ENCODE data around the gene CD209.

CD209 gene

DNA sequence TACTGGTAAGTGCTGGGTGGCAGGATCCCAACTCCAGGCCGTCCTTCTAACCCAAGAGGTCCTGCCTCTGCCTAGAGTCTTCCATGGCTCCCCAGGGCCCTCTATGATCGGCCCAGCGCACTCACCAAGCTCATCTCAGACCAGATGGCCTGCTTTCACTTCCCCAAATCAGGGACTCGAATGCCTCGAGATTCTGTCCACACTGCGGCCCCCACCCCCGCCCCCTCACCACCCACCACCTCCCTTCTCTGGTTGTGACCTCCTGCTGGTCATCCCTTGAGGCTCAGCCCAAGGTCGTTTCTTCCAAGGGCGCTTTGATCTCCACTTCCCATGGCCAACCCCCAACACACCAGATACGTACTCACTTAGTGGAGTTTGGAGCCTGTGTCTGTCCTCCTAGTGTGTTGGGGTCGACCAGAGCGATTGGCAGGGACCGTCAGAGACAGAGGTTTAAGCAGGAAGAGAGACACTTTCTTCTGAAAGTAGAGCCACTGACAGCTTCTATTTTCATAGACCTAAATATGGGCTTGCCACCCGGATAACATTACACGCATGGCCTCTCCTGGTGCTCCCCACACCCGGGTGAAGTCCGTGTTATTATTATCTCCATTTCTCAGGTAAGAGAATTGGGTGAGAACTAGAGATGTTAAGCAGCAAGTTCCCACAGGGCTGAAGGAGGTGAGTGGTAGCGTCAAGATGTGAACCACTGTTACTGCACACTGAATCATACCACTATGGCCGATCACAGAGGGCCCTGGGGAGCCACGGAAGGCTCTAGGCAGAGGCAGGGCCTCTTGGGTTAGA, 45.5 kb downstream of the CD209 start, which contains the start of gene FCER2:
TSS of gene FCER2 (minus strand) at position 478 of the 804 bp plus-strand sequence. CDS start 2,371 bp downstream, outside the sequence.
- no peak for DNase-seq

DNA sequence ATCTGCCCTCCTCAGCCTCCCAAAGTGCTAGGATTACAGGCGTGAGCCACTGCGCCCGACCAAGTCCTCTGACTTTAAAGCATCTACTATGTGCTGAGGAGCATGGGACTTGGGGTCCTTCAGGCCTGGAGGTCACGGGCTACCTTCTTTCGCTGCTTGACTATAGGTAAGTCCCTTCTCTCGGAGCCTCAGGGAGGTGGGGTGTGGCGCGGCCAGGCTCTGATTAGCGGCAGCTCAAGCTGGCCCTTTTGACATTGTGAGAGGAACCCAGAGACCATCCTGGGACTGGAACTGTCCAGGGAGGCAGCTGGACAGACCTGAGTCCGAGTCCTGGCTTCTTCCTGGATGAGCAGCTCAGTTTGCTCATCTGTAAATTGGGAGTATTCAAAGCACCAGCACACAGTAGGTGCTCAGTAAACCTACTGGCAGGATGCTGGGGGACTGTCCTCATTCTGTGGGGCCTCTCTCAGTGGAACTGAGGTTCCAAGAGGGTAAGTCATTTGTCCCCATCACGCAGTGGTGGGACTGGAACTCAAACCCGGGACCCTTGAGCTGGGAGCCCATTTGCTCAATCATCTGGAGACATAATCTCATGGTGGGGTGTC, 46.2 kb downstream of the CD209 start:
- no peak for DNase-seq

DNA sequence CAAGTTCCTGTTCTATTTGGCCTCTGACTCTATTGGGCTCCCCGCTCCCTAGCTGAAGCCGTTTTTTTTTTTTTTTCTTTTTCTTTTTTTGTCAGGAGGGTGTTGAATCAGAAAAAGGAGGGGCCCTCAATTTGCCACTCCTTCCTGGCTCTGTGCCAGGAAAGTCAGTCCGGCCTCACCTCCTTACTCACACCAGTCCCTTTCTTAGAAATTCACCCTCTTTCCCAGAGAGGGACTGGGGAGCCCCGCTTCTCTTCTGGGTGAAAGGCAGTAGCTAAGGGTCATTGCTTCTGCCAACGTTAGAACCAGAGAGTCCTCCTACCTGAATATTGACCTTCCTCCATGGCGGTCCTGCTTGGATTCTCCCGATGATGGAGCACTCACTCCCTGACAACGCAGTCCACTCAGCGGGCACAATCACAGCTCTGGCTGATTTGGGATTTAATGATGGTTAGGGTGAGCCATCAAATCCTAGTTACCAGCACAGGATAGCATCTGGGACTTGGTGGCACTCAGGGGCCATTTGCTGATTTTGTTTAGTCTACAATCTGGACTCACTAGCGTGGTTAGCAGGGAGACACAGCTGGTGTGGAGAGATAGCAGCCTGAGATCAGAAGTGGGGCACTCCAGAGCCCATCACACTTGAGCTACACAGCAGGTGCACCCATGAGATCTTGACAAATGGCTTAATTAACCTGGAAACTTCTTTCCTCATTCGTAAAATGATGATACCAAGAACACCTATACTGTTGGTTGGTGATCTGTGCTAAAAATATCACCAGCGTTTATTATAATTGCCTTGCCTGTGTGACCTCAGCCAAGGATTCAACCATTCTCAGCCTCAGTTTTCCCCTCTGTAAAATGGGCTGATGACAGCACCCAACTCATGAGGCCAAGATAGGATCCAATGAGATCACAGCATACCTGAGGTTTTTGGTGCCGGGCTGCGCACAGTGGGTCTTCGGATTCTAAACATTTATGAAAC, 47.6 kb downstream of the CD209 start:
- no peak for DNase-seq

DNA sequence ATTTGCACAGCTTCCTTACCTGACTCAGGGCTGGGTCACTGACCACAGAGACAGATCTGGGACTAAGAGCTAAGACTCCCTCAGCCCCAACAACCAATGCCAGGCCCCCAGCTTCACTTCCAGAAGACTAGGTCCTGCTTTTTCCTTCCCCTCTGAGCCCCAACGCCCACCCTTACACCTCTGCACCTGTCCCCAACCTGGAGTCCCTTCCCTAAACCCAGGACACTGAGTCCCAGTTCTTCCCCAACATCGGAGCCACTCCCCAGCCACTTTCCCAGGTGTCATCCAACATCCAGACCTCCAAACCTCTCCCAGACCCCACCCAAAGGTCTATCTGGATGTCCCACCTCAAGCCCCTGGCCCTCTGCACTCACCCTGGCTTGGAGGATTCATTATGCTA, 48.3 kb downstream of the CD209 start:
- no peak for DNase-seq

DNA sequence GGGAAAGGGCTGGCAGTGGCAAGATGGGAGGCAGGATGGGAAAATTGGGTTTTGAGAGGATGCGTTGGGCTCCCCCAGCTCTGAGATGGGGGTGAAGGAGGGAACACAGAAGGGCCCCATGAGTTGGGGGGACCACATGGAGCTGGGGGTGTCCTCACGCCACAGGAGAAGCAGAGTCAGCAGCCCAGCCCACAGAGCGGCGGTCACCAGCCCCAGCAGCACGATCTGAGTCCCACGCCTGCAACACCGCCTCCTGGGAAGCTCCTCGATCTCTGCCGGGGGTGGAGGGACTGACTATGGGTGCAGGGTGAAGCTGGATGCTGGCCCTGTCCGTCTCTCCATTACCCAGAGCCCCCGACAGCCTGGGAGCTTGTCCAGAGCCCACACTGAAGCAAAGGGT, 48.8 kb downstream of the CD209 start:
- no peak for DNase-seq

DNA sequence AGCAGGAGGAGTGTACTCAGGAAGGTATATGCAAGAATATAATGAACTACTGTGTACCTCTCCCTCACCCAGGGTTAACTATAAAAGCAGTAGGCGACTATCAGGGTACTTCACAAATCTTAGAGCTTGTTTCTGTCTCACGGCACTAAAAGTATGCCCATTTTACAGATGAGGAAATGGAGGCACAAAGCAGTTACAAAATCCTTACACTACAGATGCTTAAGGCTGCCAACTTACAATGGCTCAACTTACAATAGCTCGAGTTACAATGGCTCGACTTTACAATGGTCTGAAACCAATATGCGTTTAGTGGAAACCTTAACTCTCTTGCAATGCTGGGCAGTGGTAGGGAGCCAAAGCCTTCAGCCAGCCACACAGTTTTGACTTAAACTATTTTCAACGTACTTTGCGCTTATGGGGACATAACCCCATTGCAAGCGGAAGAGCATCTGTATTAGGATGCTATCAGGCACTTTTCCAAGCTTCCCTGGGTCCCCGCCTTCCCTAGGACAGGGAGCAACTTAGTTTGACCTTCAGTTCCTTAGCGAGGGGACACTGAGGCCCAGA, 49.5 kb downstream of the CD209 start:
- DNase-seq = no peak

DNA sequence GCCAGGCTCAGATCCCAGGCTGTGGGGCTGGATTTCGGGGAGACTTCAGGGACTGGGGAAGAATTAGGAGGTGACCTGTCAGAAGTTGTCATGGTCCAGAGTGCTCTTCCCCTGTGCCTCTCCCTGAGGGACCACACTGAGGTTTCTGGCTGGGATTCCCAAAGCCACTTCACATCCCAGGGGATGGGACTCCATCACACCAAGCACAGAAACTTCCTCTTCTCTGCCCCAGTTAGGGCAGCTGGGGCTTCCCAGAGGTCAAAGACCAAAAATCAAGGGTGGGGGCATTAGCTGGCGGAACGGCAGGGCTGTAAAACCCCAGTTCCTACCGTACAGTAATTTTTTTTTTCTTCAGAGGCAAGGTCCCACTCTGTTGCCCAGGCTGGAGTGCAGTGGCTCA, 52.8 kb downstream of the CD209 start:
- DNase-seq = no peak

DNA sequence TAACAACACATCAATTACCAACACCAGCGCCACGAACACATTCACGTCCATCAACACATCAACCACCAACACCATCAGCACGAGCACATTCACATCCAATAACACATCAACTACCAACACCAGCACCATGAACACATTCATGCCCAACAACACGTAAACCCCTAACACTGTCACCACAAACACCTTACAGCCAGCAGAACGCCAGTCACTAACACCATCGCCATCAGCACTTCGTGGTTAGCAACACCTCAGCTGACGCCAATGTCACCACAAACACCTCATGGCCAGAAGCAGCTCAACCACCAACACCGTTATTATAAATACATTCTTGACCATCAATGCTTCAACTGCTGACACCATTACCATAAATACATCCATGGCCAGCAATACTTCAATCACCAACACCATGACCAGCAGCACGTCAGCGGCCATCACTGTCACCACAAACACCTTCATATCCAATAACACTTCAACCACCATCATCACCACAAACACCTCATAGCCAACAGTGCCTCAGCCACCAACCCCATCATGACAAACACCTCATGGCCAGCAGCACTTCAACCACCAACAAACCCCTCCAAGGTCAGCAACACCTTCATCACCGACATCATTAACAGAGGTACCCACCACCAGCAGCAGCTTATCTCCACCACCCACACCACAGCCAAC, 54.8 kb downstream of the CD209 start:
- no peak for DNase-seq

DNA sequence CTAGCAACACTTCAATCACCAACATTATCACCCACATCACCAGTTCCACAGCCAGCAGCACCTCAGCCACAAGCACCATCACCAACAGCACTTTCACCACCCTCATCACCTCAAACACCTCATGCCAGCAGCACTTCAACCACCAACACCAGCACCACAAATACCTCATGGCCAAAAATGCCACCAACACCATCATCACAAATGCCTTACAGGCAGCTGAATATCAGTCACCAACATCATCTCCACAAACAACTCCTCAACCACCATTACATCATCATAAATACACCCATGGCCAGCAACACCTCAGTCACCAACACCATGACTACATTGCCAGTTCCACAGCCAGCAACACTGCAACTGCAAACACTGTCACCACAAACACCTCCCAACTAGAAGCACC, 55.8 kb downstream of the CD209 start:
- no peak for DNase-seq

DNA sequence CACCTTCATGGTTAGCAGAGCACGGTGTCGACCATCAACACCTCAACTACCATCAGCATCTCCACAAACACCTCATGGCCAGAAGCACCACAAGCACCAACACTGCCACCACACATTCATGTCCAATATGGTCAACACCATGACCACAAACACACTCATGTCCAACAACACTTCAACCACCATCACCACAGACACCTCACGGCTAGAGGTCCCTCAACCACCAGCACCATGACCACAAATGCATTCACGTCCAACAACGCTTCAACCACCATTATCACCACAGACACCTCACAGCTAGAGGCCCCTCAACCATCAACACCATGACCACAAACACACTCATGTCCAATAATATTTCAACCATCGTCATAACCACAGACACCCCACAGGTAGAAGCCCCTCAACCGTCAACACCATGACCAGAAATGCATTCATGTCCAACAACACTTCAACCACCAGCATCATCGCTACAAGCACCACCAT, 56.5 kb downstream of the CD209 start:
- no peak for DNase-seq
